Measurements from ENCODE around the gene SPOCK2. TPM values are rescaled to one million over a fixed set of nuclear protein-coding genes. Genes with fewer than 3 reads are reported as not detected.
"Not testable (repeated sequence)": the region's sequence is repeated elsewhere in the genome, so short reads cannot be mapped to it uniquely, and the experiment has no call there.

The SPOCK2 gene
- total and polyA plus RNA-seq, 2 donors, result 3.2 to 10.1 TPM

DNA sequence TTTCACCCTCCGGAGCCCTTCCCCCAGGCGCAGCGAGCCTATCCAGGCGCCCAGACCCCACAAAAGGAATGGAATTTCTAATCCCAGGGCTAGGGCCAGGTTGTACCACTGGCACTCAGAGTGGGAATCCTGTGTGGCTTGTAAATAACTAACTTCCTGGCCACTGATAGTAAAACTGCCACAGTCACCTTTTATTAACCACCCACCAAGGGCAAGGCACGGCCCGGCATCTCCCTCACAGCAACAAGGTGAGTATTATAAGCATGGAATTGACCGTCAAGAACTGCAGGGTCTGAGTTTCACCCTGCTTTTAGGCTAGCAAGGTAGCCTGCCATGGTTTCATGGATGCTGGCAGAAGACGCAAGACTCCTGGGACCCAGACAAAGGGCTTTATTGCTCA, 51.1 kb downstream of the SPOCK2 start:
- WGBS, result 95% methylated on average over 8 of the region's 8 CpGs
- DNase-seq (ENCODE audit: extremely low spot score), result no peak
- Histone ChIP-seq H3K4me1 (ENCODE audit: insufficient read depth) (no peaks in the 10 kb centered on the region), H3K36me3 (ENCODE audit: insufficient read depth) (no peaks in the 10 kb centered on the region), H3K27ac (ENCODE audit: low read depth) (no peak overlapping the region), H3K4me3 (ENCODE audit: low read depth, low read length) (no peak overlapping the region)

DNA sequence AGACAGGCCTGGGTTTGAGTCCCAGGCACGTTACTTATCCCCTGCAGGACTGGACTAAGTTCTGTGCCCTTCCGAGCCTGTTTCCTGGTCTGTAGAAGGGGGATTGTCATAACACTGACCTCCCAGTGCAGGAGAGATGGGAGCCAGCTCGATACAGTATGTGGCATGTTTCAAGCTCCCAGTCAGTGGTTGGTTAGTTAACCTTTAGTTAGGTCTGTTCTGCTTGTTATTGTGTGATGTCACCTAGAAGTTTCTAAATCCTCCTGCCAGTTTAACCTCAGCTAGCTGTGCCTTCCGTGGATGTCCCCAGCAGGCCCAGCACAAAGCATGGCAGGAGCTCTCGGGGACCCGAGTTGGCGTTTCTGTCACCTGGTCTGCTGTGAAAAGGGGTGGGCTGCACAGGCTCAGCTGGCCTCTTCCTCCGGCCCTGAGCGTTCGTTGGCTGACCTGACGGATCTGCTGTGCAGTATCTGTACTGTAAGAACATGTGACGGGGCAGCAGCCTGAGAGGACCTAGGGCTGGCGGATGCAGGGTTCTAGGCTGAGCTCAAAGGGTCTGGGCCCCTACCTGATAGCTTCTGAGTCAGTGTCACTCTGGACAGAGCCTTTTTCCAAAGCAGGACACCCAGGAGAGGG, 53.0 kb downstream of the SPOCK2 start:
- H3K4me1 ChIP-seq (ENCODE audit: insufficient read depth), result no peaks in the 10 kb centered on the region
- 90% methylated on average over 13 of the region's 13 CpGs for WGBS
- no peak overlapping the region for H3K4me3 ChIP-seq (ENCODE audit: low read depth, low read length)
- no peak for DNase-seq (ENCODE audit: extremely low spot score)
- H3K36me3 ChIP-seq (ENCODE audit: insufficient read depth), result no peaks in the 10 kb centered on the region
- H3K27ac ChIP-seq (ENCODE audit: low read depth), result no peak overlapping the region

GRCh38 chr10:72034761-72035160, 53.6 kb downstream of the SPOCK2 start:
- DNase-seq (ENCODE audit: extremely low spot score), result no peak
- H3K27ac ChIP-seq (ENCODE audit: low read depth), result no peak overlapping the region
- no peaks in the 10 kb centered on the region for H3K4me1 ChIP-seq (ENCODE audit: insufficient read depth)
- WGBS, result 98% methylated on average over 4 of the region's 4 CpGs
- H3K36me3 ChIP-seq (ENCODE audit: insufficient read depth), result no peaks in the 10 kb centered on the region
- H3K4me3 ChIP-seq (ENCODE audit: low read depth, low read length), result no peak overlapping the region

DNA sequence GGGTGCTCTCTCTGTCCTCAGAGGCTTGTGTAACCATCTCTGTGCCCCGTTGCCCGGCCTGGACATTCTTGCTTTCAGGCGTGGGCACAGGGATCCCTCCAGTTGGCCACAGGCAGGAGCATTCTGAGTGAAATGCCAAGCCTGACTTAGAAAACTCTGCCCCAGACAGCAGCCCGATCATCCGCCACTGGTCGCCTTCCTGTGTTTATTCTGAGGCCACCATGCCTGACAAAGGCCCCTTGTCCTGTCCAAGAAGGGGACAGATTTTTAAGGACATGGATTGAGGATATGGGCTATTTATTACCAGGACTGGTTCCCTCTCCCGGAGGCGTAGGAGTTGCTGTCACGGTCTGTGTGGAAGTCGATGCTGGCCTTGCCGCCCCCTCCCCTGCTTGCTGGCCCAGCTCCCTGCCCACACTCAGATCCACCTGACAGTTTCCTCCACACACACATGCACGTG, 54.3 kb downstream of the SPOCK2 start:
- Histone ChIP-seq H3K36me3 (ENCODE audit: insufficient read depth) (no peaks in the 10 kb centered on the region), H3K4me3 (ENCODE audit: low read depth, low read length) (no peak overlapping the region), H3K4me1 (ENCODE audit: insufficient read depth) (no peaks in the 10 kb centered on the region), H3K27ac (ENCODE audit: low read depth) (no peak overlapping the region)
- no peak for DNase-seq (ENCODE audit: extremely low spot score)
- 79% methylated on average over 12 of the region's 12 CpGs for WGBS

GRCh38 chr10:72032409-72033162, 55.8 kb downstream of the SPOCK2 start:
- H3K27ac ChIP-seq (ENCODE audit: low read depth), result not testable (repeated sequence)

GRCh38 chr10:72031706-72032105, 56.6 kb downstream of the SPOCK2 start:
- 91% methylated on average over 10 of the region's 10 CpGs for WGBS
- no peak for DNase-seq (ENCODE audit: extremely low spot score)
- Histone ChIP-seq H3K4me1 (ENCODE audit: insufficient read depth) (no peaks in the 10 kb centered on the region), H3K4me3 (ENCODE audit: low read depth, low read length) (no peak overlapping the region), H3K36me3 (ENCODE audit: insufficient read depth) (no peaks in the 10 kb centered on the region), H3K27ac (ENCODE audit: low read depth) (no peak overlapping the region)

More at GRCh38 chr10:72032409-72033162, 55.8 kb downstream of the SPOCK2 start:
- WGBS, result 86% methylated on average over 11 of the region's 11 CpGs
- H3K4me1 ChIP-seq (ENCODE audit: insufficient read depth); DNase-seq (ENCODE audit: extremely low spot score); H3K36me3 ChIP-seq (ENCODE audit: insufficient read depth); H3K4me3 ChIP-seq (ENCODE audit: low read depth, low read length): not testable (repeated sequence)

DNA sequence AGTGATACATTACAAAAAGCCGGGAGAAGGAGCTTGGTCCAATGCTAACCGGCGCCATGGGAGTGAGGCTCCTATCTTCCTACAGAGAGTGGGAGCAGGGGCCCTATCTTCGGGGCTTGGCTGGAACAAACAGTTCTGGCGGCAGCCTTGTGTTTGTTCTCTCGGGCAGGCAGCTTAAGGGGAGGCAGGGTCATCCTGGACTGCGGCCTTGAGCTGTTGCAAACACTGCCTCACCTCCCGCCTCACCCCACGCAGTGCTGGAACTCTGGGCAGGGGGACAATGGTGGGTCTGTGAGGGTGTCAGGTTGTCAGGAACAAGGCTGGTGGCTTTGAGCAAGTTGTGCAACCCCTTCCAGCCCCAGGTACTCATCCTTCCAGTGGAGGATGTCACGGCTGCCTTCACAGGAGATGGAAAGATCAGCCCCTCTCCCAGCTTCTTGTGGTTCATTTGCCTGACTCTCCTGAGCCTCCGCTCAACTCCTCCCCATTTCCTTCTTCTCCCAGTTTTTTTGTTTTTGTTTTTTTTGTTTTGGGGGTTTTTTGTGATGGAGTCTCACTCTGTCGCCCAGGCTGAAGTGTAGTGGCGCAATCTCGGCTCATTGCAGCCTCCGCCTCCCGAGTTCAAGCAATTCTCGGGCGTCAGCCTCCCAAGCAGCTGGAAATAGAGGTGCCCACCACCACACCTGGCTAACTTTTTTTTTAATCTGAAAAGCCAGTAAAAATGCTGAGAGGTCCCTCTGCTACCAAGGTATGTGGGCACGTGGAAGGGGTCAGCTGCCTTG, 57.4 kb downstream of the SPOCK2 start:
- Histone ChIP-seq H3K36me3 (ENCODE audit: insufficient read depth) (no peaks in the 10 kb centered on the region), H3K27ac (ENCODE audit: low read depth) (peak overlapping the region; percentile 25), H3K4me3 (ENCODE audit: low read depth, low read length) (no peak overlapping the region), H3K4me1 (ENCODE audit: insufficient read depth) (no peaks in the 10 kb centered on the region)
- DNase-seq (ENCODE audit: extremely low spot score), result peak; percentile 46
- 77% methylated on average over 19 of the region's 19 CpGs for WGBS

- H3K27ac ChIP-seq (ENCODE audit: low read depth), result no peak overlapping the region
- WGBS, result 89% methylated on average over 1 of the region's 1 CpG
Observed at GRCh38 chr10:72029414-72029813, 58.9 kb downstream of the SPOCK2 start.

GRCh38 chr10:72027498-72027897, 60.9 kb downstream of the SPOCK2 start:
- no peaks in the 10 kb centered on the region for H3K36me3 ChIP-seq (ENCODE audit: insufficient read depth)
- H3K4me3 ChIP-seq (ENCODE audit: low read depth, low read length), result no peak overlapping the region
- no peak overlapping the region for H3K27ac ChIP-seq (ENCODE audit: low read depth)
- peak; percentile 55 for DNase-seq (ENCODE audit: extremely low spot score)
- WGBS, result 49% methylated on average over 6 of the region's 6 CpGs
- no peaks in the 10 kb centered on the region for H3K4me1 ChIP-seq (ENCODE audit: insufficient read depth)

More at GRCh38 chr10:72029414-72029813, 58.9 kb downstream of the SPOCK2 start:
- DNase-seq (ENCODE audit: extremely low spot score), result no peak
- H3K4me3 ChIP-seq (ENCODE audit: low read depth, low read length), result no peak overlapping the region
- no peaks in the 10 kb centered on the region for H3K4me1 ChIP-seq (ENCODE audit: insufficient read depth)
- no peaks in the 10 kb centered on the region for H3K36me3 ChIP-seq (ENCODE audit: insufficient read depth)

- no peak for DNase-seq (ENCODE audit: extremely low spot score)
- Histone ChIP-seq H3K4me1 (ENCODE audit: insufficient read depth) (no peaks in the 10 kb centered on the region), H3K4me3 (ENCODE audit: low read depth, low read length) (no peak overlapping the region), H3K36me3 (ENCODE audit: insufficient read depth) (no peaks in the 10 kb centered on the region), H3K27ac (ENCODE audit: low read depth) (no peak overlapping the region)
- 83% methylated on average over 14 of the region's 14 CpGs for WGBS
Observed at GRCh38 chr10:72026278-72027111, 61.9 kb downstream of the SPOCK2 start.

GRCh38 chr10:72025832-72026231, 62.5 kb downstream of the SPOCK2 start:
- Histone ChIP-seq H3K4me3 (ENCODE audit: low read depth, low read length) (no peak overlapping the region), H3K4me1 (ENCODE audit: insufficient read depth) (no peaks in the 10 kb centered on the region), H3K27ac (ENCODE audit: low read depth) (no peak overlapping the region), H3K36me3 (ENCODE audit: insufficient read depth) (no peaks in the 10 kb centered on the region)
- no peak for DNase-seq (ENCODE audit: extremely low spot score)
- 80% methylated on average over 5 of the region's 5 CpGs for WGBS

- WGBS, result 95% methylated on average over 8 of the region's 8 CpGs
- no peak overlapping the region for H3K27ac ChIP-seq (ENCODE audit: low read depth)
- no peaks in the 10 kb centered on the region for H3K4me1 ChIP-seq (ENCODE audit: insufficient read depth)
- no peak for DNase-seq (ENCODE audit: extremely low spot score)
- no peak overlapping the region for H3K4me3 ChIP-seq (ENCODE audit: low read depth, low read length)
- no peaks in the 10 kb centered on the region for H3K36me3 ChIP-seq (ENCODE audit: insufficient read depth)
Observed at GRCh38 chr10:72025400-72025799, 63.0 kb downstream of the SPOCK2 start.

GRCh38 chr10:72024596-72024995, 63.8 kb downstream of the SPOCK2 start:
- no peak for DNase-seq (ENCODE audit: extremely low spot score)
- no peaks in the 10 kb centered on the region for H3K36me3 ChIP-seq (ENCODE audit: insufficient read depth)
- H3K4me1 ChIP-seq (ENCODE audit: insufficient read depth), result no peaks in the 10 kb centered on the region
- no peak overlapping the region for H3K4me3 ChIP-seq (ENCODE audit: low read depth, low read length)
- no peak overlapping the region for H3K27ac ChIP-seq (ENCODE audit: low read depth)
- 86% methylated on average over 4 of the region's 4 CpGs for WGBS
